ENCODE measurements around the gene WDR45B.
"Not testable (repeated sequence)": the region's sequence is repeated elsewhere in the genome, so short reads cannot be mapped to it uniquely, and the experiment has no call there.

Gene WDR45B

DNA sequence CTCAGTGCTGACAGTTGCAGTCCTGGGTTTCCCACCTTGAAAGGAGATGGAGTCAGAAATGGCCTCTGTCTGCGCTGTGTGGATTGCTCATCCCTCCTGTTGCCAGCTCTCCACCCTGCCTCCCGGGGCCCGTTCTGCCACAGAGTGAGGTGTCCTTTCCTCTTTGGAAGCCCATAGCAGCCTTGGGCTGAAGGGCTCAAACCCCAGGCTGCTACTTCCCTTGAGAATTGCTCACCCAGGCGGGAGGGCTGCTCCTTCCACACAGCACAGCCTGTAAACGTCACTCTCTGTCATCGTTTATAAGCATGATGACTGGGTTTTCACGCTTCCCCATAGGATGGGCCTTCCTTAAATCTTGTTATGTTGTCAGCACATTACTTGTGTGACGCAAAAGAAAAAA lies 66.0 kb downstream of the WDR45B start:
- Histone ChIP-seq H4K20me1 (ENCODE audit: low read depth, low read length) (no peaks in the 10 kb centered on the region), H3K36me3 (ENCODE audit: low read length) (peaks cover 4% of the 10 kb centered on the region; the same call in 1 of the 2 replicates), H3F3A (ENCODE audit: insufficient read depth) (no peaks in the 10 kb centered on the region), H3K79me2 (ENCODE audit: insufficient read depth, low read length) (no peaks in the 10 kb centered on the region), H3K4me2 (ENCODE audit: low read depth, low read length, poor library complexity, severe bottlenecking) (no peak overlapping the region), H2AFZ (ENCODE audit: low read depth, low read length, severe bottlenecking) (no peak overlapping the region), H3K9me3 (ENCODE audit: insufficient read depth, low read length) (no peaks in the 10 kb centered on the region), H3K9me2 (replicated peaks; ENCODE audit: insufficient read depth, low read length) (no peaks in the 10 kb centered on the region), H3K9ac (ENCODE audit: low read length) (no peak overlapping the region), H3K27ac (ENCODE audit: low read depth, low read length) (no peak overlapping the region), H3K4me3 (ENCODE audit: insufficient read depth, low read length, poor library complexity, severe bottlenecking) (no peak overlapping the region), H3K27me3 (ENCODE audit: low read length) (no peaks in the 10 kb centered on the region)
- TF ChIP-seq, protein P1, sequence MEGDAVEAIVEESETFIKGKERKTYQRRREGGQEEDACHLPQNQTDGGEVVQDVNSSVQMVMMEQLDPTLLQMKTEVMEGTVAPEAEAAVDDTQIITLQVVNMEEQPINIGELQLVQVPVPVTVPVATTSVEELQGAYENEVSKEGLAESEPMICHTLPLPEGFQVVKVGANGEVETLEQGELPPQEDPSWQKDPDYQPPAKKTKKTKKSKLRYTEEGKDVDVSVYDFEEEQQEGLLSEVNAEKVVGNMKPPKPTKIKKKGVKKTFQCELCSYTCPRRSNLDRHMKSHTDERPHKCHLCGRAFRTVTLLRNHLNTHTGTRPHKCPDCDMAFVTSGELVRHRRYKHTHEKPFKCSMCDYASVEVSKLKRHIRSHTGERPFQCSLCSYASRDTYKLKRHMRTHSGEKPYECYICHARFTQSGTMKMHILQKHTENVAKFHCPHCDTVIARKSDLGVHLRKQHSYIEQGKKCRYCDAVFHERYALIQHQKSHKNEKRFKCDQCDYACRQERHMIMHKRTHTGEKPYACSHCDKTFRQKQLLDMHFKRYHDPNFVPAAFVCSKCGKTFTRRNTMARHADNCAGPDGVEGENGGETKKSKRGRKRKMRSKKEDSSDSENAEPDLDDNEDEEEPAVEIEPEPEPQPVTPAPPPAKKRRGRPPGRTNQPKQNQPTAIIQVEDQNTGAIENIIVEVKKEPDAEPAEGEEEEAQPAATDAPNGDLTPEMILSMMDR (IDR thresholded peaks at IDR 0.05; ENCODE audit: insufficient read depth, low read length, poor library complexity, severe bottlenecking) = no peak
- TF ChIP-seq EZH2phosphoT487 (conservative IDR thresholded peaks at IDR 0.05; ENCODE audit: low read length) = no peak

DNA sequence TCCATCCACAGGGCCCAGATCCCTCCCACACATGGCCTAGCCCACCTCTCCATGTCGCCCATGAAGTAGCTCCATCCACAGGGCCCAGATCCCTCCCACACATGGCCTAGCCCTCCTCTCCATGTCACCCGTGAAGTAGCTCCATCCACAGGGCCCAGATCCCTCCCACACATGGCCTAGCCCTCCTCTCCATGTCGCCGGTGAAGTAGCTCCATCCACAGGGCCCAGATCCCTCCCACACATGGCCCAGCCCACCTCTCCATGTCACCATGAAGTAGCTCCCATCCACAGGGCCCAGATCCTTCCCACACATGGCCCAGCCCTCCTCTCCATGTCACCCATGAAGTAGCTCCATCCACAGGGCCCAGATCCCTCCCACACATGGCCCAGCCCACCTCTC lies 68.3 kb downstream of the WDR45B start:
- not testable (repeated sequence) for H3F3A ChIP-seq (ENCODE audit: insufficient read depth); H4K20me1 ChIP-seq (ENCODE audit: low read depth, low read length); H2AFZ ChIP-seq (ENCODE audit: low read depth, low read length, severe bottlenecking); H3K9ac ChIP-seq (ENCODE audit: low read length); H3K4me3 ChIP-seq (ENCODE audit: insufficient read depth, low read length, poor library complexity, severe bottlenecking); H3K9me3 ChIP-seq (ENCODE audit: insufficient read depth, low read length); H3K9me2 ChIP-seq (replicated peaks; ENCODE audit: insufficient read depth, low read length); H3K4me2 ChIP-seq (ENCODE audit: low read depth, low read length, poor library complexity, severe bottlenecking); H3K79me2 ChIP-seq (ENCODE audit: insufficient read depth, low read length); H3K36me3 ChIP-seq (ENCODE audit: low read length); H3K27me3 ChIP-seq (ENCODE audit: low read length); H3K27ac ChIP-seq (ENCODE audit: low read depth, low read length)

DNA sequence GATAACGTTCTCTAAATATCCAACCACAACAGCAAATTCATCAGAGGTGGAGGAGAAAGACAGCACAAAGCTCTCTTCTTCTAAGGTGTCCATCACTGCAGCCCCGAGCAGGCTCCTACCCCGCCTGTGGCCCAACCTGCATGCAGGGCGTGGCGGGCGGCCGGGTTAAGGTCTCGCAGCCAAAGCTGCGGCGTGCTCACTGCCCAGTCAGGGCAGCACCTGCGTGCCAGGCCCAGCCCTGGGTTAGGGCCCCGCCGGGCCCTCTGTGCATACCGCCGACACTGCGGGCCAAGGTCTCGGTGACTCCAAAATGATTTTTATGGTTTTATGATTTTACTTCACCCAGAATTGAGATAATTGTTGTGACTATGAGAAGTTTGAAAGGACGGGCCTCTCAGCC lies 70.9 kb downstream of the WDR45B start:
- Histone ChIP-seq H3K27ac (ENCODE audit: low read depth, low read length) (no peak overlapping the region), H3K27me3 (ENCODE audit: low read length) (no peaks in the 10 kb centered on the region), H3K9me3 (ENCODE audit: insufficient read depth, low read length) (no peaks in the 10 kb centered on the region), H3K9ac (ENCODE audit: low read length) (no peak overlapping the region), H4K20me1 (ENCODE audit: low read depth, low read length) (no peaks in the 10 kb centered on the region), H3K36me3 (ENCODE audit: low read length) (0 out of 2 replicates have a peak, but pooled peaks cover 3% of the 10 kb centered on the region), H2AFZ (ENCODE audit: low read depth, low read length, severe bottlenecking) (no peak overlapping the region), H3K4me3 (ENCODE audit: insufficient read depth, low read length, poor library complexity, severe bottlenecking) (no peak overlapping the region), H3K4me2 (ENCODE audit: low read depth, low read length, poor library complexity, severe bottlenecking) (no peak overlapping the region), H3F3A (ENCODE audit: insufficient read depth) (no peaks in the 10 kb centered on the region; the same call in 1 of the 2 replicates), H3K79me2 (ENCODE audit: insufficient read depth, low read length) (peaks cover 3% of the 10 kb centered on the region; the same call in 1 of the 2 replicates), H3K9me2 (replicated peaks; ENCODE audit: insufficient read depth, low read length) (no peaks in the 10 kb centered on the region)
- TF ChIP-seq, protein P1 (IDR thresholded peaks at IDR 0.05; ENCODE audit: insufficient read depth, low read length, poor library complexity, severe bottlenecking) = no peak

DNA sequence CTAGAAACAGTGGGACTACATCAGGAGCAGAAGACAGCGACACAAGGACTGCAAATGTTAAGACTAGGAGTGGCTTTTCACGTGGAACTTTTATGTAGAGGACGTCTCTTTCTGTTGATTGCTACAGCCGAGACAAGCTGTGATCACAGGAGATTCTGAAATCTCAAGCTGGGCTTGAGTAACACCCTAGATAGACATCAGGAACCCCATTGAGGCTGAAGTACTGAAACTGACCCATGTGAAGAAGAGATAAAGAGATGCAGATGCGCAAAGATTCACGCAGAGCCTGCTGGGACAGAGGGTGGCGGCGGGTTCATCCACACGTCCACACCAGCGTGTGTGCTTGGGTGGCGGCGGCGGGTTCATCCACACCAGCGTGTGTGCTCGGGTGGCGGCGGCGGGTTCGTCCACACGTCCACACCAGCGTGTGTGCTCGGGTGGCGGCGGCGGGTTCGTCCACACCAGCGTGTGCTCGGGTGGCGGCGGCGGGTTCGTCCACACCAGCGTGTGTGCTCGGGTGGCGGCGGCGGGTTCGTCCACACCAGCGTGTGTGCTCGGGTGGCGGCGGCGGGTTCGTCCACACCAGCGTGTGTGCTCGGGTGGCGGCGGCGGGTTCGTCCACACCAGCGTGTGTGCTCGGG lies 72.5 kb downstream of the WDR45B start:
- H2AFZ ChIP-seq (ENCODE audit: low read depth, low read length, severe bottlenecking); H3K4me3 ChIP-seq (ENCODE audit: insufficient read depth, low read length, poor library complexity, severe bottlenecking); H3K79me2 ChIP-seq (ENCODE audit: insufficient read depth, low read length); H3F3A ChIP-seq (ENCODE audit: insufficient read depth); H3K9me3 ChIP-seq (ENCODE audit: insufficient read depth, low read length); H3K27ac ChIP-seq (ENCODE audit: low read depth, low read length); H4K20me1 ChIP-seq (ENCODE audit: low read depth, low read length); H3K9ac ChIP-seq (ENCODE audit: low read length); H3K36me3 ChIP-seq (ENCODE audit: low read length); H3K4me2 ChIP-seq (ENCODE audit: low read depth, low read length, poor library complexity, severe bottlenecking); H3K27me3 ChIP-seq (ENCODE audit: low read length); H3K9me2 ChIP-seq (replicated peaks; ENCODE audit: insufficient read depth, low read length): not testable (repeated sequence)

Measured in SU-DHL-6 (cell line).